GM18951 (cell line): ENCODE results near the gene TRIB2.
"Not testable (repeated sequence)": the region's sequence is repeated elsewhere in the genome, so short reads cannot be mapped to it uniquely, and the experiment has no call there.

Experiments
- POLR2A ChIP-seq: IDR thresholded peaks from 4 replicates; pipeline ENCODE4 v1.6.1; 2011; ENCODE audit warnings: mild to moderate bottlenecking; ENCODE audit not compliant: insufficient read length, insufficient read depth; ENCODE audit errors: extremely low read depth
- in situ Hi-C: fragments of 300-500 bp; cut with MboI; formaldehyde crosslinking; loops from one replicate; pipeline ENCODE4 v1.12.0; 2022; ENCODE audit warnings: low sequenced_read_pairs, mixed read lengths, inconsistent platforms; ENCODE audit not compliant: unreplicated experiment

TRIB2 gene

GRCh38 chr2:12716282-12717190, at the start of gene TRIB2:
Gene TRIB2 (plus strand): TSS chr2:12716936. CDS start chr2:12718308, 1,372 bp downstream.
- in situ Hi-C loops, result no loop called here
- TF ChIP-seq POLR2A, result no peak

GRCh38 chr2:12669036-12669435, 47.7 kb upstream of the TRIB2 start:
- TF ChIP-seq POLR2A, result no peak
- in situ Hi-C loops, result no loop called here

GRCh38 chr2:12672711-12673315, 43.9 kb upstream of the TRIB2 start:
- TF ChIP-seq POLR2A, result no peak
- in situ Hi-C loops, result no loop called here

DNA sequence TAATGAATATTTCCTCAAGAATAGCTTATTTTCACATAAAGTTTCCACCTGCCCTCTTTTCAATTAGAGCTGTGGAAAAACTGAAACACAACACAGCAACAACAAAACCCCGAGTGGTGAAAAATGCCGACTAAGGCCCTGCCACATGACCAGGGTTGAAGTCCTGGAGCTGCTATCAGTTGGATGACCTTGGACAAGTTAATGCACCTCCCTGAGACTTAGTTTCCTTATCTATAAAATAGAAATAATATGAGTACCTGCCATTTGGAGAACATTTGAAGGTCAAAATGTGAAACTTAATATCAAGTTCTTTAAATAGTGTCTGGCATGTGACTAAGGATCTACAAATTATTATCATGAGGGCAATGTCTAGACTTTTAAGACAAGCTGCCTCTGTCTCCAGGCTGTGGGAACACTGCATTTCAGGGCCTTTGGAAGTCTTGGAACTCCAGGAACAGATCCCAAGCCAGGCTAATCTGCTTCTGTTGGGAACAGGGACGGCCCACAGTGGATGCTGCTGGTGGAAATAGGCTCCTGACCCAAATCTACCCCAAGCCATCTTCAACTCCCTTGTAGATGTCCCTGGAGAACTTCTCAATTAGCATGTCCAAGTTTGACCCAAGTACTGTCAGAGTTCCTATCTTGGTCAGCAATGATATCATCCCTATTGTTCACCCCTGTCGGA, 42.0 kb upstream of the TRIB2 start:
- TF ChIP-seq POLR2A, result no peak
- in situ Hi-C loops, result no loop called here

DNA sequence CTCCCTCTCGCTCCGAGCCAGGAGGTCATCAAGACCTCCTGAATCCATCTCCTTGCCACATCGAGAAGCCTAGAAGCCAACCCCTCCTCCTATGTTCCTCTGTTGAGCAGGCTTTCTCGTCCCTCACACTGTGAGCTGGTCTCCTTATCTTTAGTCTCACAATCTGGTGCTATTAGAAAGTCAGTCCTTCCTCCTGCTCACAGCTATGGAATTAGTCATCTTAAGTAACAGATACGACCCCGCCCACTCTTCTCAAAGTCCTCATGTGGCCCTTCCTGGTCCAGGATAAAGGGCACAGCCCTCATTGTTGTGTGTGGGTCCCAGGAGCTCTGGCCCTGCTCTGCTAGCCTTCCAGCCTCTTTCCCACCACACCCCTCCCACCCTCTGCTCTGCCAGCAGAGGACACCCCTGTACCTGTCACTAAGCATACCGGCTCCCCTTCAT, 41.4 kb upstream of the TRIB2 start:
- in situ Hi-C loops, result no loop called here

GRCh38 chr2:12675801-12676200, 40.9 kb upstream of the TRIB2 start:
- in situ Hi-C loops, result no loop called here
- TF ChIP-seq POLR2A, result no peak

More for the DNA sequence above, 41.4 kb upstream of the TRIB2 start:
- no peak for TF ChIP-seq POLR2A

DNA sequence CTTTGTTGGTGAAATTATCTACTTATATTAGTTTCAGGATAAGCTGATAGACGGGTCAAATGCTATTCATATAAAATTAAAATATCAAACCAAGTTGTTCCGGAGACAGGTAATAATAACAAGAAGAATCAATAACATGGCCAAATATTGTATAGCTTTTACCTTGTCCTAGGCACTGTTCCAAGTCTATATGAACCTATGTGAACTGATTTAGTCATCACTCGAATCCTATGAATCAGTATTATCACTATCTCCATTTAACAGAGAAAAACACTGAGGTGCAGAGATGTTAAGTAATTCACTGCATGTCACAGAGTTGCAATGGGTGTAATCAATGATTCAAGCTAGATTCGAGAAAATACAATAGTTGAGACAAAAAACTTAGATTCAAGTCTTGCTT, 40.0 kb upstream of the TRIB2 start:
- no peak for TF ChIP-seq POLR2A
- in situ Hi-C loops, result no loop called here

GRCh38 chr2:12678186-12678585, 38.5 kb upstream of the TRIB2 start:
- TF ChIP-seq POLR2A, result no peak
- in situ Hi-C loops, result no loop called here

- in situ Hi-C loops, result no loop called here
Measured at GRCh38 chr2:12679550-12680072, 37.1 kb upstream of the TRIB2 start.

GRCh38 chr2:12680115-12680514, 36.6 kb upstream of the TRIB2 start:
- in situ Hi-C loops, result not testable (repeated sequence)

More at GRCh38 chr2:12679550-12680072, 37.1 kb upstream of the TRIB2 start:
- TF ChIP-seq POLR2A, result no peak

GRCh38 chr2:12682017-12682416, 34.7 kb upstream of the TRIB2 start:
- TF ChIP-seq POLR2A, result no peak
- in situ Hi-C loops, result no loop called here

GRCh38 chr2:12683457-12684100, 33.2 kb upstream of the TRIB2 start:
- no peak for TF ChIP-seq POLR2A
- in situ Hi-C loops, result no loop called here

- TF ChIP-seq POLR2A, result no peak
- in situ Hi-C loops, result no loop called here
Measured at GRCh38 chr2:12684471-12684936, 32.2 kb upstream of the TRIB2 start.
